Erythroblast (primary cell): ENCODE data around the gene RTTN.

Experiments
- GATA1 ChIP-seq: IDR thresholded peaks from 2 replicates; pipeline ENCODE4 v1.6.1; 2011; ENCODE audit warnings: low read depth, mild to moderate bottlenecking, control low read depth, low read length, moderate library complexity
- POLR2A ChIP-seq: IDR thresholded peaks from 2 replicates; pipeline ENCODE4 v1.6.1; 2011; ENCODE audit warnings: mild to moderate bottlenecking, low read length

- TF ChIP-seq POLR2A (no peak), GATA1 (no peak)
These were observed 69.9 kb downstream of the RTTN start for GRCh38 chr18:70135604-70136003.
